Measurements from ENCODE around the gene ALK. TPM values are rescaled to one million over a fixed set of nuclear protein-coding genes. Genes with fewer than 3 reads are reported as not detected.

ALK gene
- total RNA-seq, 1 donor from 2014 or later: not detected

- Histone ChIP-seq H3K36me3 (ENCODE audit: control insufficient read depth, insufficient read depth, low read length) (no peaks in the 10 kb centered on the region), H3K4me3 (ENCODE audit: low read depth, low read length) (no peak overlapping the region), H3K27me3 (ENCODE audit: control insufficient read depth, insufficient read depth, low read length) (peaks cover 6% of the 10 kb centered on the region)
- peak; percentile 30 for DNase-seq (ENCODE audit: low read depth)
- FAIRE-seq: no peak
- TF ChIP-seq, protein P1, sequence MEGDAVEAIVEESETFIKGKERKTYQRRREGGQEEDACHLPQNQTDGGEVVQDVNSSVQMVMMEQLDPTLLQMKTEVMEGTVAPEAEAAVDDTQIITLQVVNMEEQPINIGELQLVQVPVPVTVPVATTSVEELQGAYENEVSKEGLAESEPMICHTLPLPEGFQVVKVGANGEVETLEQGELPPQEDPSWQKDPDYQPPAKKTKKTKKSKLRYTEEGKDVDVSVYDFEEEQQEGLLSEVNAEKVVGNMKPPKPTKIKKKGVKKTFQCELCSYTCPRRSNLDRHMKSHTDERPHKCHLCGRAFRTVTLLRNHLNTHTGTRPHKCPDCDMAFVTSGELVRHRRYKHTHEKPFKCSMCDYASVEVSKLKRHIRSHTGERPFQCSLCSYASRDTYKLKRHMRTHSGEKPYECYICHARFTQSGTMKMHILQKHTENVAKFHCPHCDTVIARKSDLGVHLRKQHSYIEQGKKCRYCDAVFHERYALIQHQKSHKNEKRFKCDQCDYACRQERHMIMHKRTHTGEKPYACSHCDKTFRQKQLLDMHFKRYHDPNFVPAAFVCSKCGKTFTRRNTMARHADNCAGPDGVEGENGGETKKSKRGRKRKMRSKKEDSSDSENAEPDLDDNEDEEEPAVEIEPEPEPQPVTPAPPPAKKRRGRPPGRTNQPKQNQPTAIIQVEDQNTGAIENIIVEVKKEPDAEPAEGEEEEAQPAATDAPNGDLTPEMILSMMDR (IDR thresholded peaks at IDR 0.05; ENCODE audit: insufficient read depth, low read length, severe bottlenecking): peak; percentile 20
Measured at GRCh38 chr2:29314816-29315571, 606.4 kb downstream of the ALK start.

DNA sequence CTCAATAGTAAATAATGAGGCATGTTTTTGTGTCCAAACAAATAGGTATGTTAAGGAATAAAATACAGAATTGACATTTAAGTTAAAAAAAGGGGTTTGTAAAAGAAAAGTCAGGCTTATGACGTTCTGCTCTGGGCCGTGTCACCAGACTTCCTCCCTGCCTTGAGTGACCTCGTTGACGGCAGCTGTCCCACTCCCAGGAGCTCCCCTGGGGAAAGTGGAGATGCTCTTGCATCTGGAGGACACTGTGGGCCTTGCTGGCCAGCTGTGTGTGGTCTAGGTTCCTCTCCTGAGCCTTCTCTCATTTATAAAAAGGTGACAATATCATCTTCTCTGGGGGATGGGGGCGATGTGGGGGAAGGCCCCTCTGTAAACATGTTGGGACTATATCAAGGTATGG, 609.9 kb downstream of the ALK start:
- no peak for FAIRE-seq
- H3K27me3 ChIP-seq (ENCODE audit: control insufficient read depth, insufficient read depth, low read length): peaks cover 6% of the 10 kb centered on the region
- H3K36me3 ChIP-seq (ENCODE audit: control insufficient read depth, insufficient read depth, low read length): no peaks in the 10 kb centered on the region
- no peak overlapping the region for H3K4me3 ChIP-seq (ENCODE audit: low read depth, low read length)
- DNase-seq (ENCODE audit: low read depth): no peak
- TF ChIP-seq, protein P1 (IDR thresholded peaks at IDR 0.05; ENCODE audit: insufficient read depth, low read length, severe bottlenecking): no peak

GRCh38 chr2:29310650-29311348, 610.6 kb downstream of the ALK start:
- no peak for DNase-seq (ENCODE audit: low read depth)
- FAIRE-seq: no peak
- H3K4me3 ChIP-seq (ENCODE audit: low read depth, low read length): no peak overlapping the region
- H3K36me3 ChIP-seq (ENCODE audit: control insufficient read depth, insufficient read depth, low read length): no peaks in the 10 kb centered on the region
- TF ChIP-seq, protein P1 (IDR thresholded peaks at IDR 0.05; ENCODE audit: insufficient read depth, low read length, severe bottlenecking): no peak
- peaks cover 5% of the 10 kb centered on the region for H3K27me3 ChIP-seq (ENCODE audit: control insufficient read depth, insufficient read depth, low read length)

GRCh38 chr2:29309090-29310029, 612.0 kb downstream of the ALK start:
- DNase-seq (ENCODE audit: low read depth) (peak; percentile 68), FAIRE-seq (no peak)
- no peaks in the 10 kb centered on the region for H3K36me3 ChIP-seq (ENCODE audit: control insufficient read depth, insufficient read depth, low read length)
- TF ChIP-seq, protein P1 (IDR thresholded peaks at IDR 0.05; ENCODE audit: insufficient read depth, low read length, severe bottlenecking): peak; percentile 81
- peaks cover 3% of the 10 kb centered on the region for H3K27me3 ChIP-seq (ENCODE audit: control insufficient read depth, insufficient read depth, low read length)
- H3K4me3 ChIP-seq (ENCODE audit: low read depth, low read length): no peak overlapping the region

DNA sequence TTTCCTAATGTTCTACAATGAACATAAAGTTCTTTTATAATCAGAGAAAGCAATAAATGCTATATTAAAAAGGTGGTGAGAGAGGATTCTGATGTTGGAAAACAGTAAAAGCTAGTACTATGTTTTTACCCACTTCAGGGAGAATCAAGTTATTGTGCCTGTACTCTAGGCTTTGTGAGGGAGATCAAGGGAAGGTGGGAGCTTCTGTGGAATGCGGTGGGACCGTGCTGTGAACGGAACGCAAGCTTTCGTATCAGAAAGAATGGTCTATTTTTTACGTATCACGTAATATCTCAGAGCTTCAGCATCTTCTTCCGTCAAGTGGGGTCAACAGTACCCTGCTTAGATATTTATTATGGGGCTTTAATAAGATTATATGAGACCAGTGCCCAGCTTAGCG, 613.0 kb downstream of the ALK start:
- Histone ChIP-seq H3K27me3 (ENCODE audit: control insufficient read depth, insufficient read depth, low read length) (peaks cover under 1% of the 10 kb centered on the region), H3K4me3 (ENCODE audit: low read depth, low read length) (no peak overlapping the region), H3K36me3 (ENCODE audit: control insufficient read depth, insufficient read depth, low read length) (no peaks in the 10 kb centered on the region)
- DNase-seq (ENCODE audit: low read depth): no peak
- no peak for FAIRE-seq
- TF ChIP-seq, protein P1 (IDR thresholded peaks at IDR 0.05; ENCODE audit: insufficient read depth, low read length, severe bottlenecking): no peak
